K562 (cell line): ENCODE results near the gene LSS. TPM values are rescaled to one million over a fixed set of nuclear protein-coding genes. Genes with fewer than 3 reads are reported as not detected.
A peak's percentile ranks its signal among the peaks of the same experiment; 100 is the strongest.

ENCODE experiments used
- ATF4 ChIP-seq: fragments of 450-650 bp; formaldehyde crosslinking; IDR thresholded peaks from 2 replicates; pipeline ENCODE4 v1.4.0; 2022; ENCODE audit warnings: mild to moderate bottlenecking, moderate library complexity
- CBFA2T3 ChIP-seq: fragments of 450-650 bp; IDR thresholded peaks from 2 replicates; pipeline ENCODE4 v1.6.1; 2017
- CC2D1A ChIP-seq: fragments of 450-650 bp; IDR thresholded peaks from 2 replicates; pipeline ENCODE4 v1.6.1; 2017; ENCODE audit warnings: mild to moderate bottlenecking
- CEBPG ChIP-seq, 3 experiments: fragments of 200-800 bp in 1 of 3; sonication (Bioruptor generic) in 1 of 3; sonication (generic) in 1 of 3; formaldehyde crosslinking in 1 of 3; IDR thresholded peaks in 2 of 3; conservative IDR thresholded peaks in 1 of 3; 2 replicates each; pipeline versions ENCODE4 v1.6.1 to v1.8.0; 2016 to 2022; ENCODE audit warnings: missing compliant biosample characterization in 2 of 3, missing genetic modification characterization in 2 of 3, mild to moderate bottlenecking in 1 of 3, missing genetic modification reagents in 1 of 3
- CREB3 ChIP-seq: fragments of 450-650 bp; conservative IDR thresholded peaks from 2 replicates; pipeline ENCODE4 v1.6.1; 2016; ENCODE audit warnings: missing genetic modification characterization, low read depth, mild to moderate bottlenecking, missing compliant biosample characterization, moderate library complexity
- CTCF ChIP-seq, 3 experiments: IDR thresholded peaks in 2 of 3; conservative IDR thresholded peaks in 1 of 3; 2 replicates each; pipeline ENCODE4 v1.5.1; 2011 to 2012; ENCODE audit warnings: low read length in 3 of 3, mild to moderate bottlenecking in 3 of 3, control low read depth in 2 of 3, improper control_type of control experiment in 1 of 3, inconsistent platforms in 1 of 3, low read depth in 1 of 3, mixed read lengths in 1 of 3, moderate library complexity in 1 of 3; ENCODE audit not compliant: insufficient read depth in 2 of 3
- FOXJ2 ChIP-seq: fragments of 200-800 bp; sonication (Bioruptor generic); IDR thresholded peaks from 2 replicates; pipeline ENCODE4 v1.6.1; 2016; ENCODE audit warnings: missing genetic modification characterization, missing compliant biosample characterization
- MCM5 ChIP-seq: fragments of 450-650 bp; IDR thresholded peaks from 2 replicates; pipeline ENCODE4 v1.6.1; 2016; ENCODE audit warnings: low read depth
- PTTG1 ChIP-seq: fragments of 450-650 bp; IDR thresholded peaks from 2 replicates; pipeline ENCODE4 v1.6.1; 2016; ENCODE audit warnings: low read depth, mild to moderate bottlenecking, missing genetic modification characterization, missing compliant biosample characterization
- SAP30 ChIP-seq: fragments of 200-600 bp; sonication (generic); IDR thresholded peaks from 2 replicates; pipeline ENCODE4 v1.6.1; 2012; ENCODE audit warnings: borderline replicate concordance, low read depth, mild to moderate bottlenecking, moderate library complexity, low read length, control low read depth, inconsistent platforms; ENCODE audit not compliant: insufficient read depth, poor library complexity, severe bottlenecking
- TAF7 ChIP-seq: fragments of 450-650 bp; IDR thresholded peaks from 2 replicates; pipeline ENCODE4 v1.6.1; 2016; ENCODE audit warnings: missing genetic modification characterization, missing compliant biosample characterization
- TCF7 ChIP-seq: sonication (generic); IDR thresholded peaks from 2 replicates; pipeline ENCODE4 v1.6.1; 2016; ENCODE audit warnings: antibody characterized with exemption, borderline replicate concordance
- ZNF407 ChIP-seq: fragments of 450-650 bp; IDR thresholded peaks from 2 replicates; pipeline ENCODE4 v1.6.1; 2016; ENCODE audit warnings: low read depth
- polyA plus RNA-seq, 8 experiments: library from polyadenylated mRNA; depleted of rRNA in 4 of 8; stranded (reverse) in 5 of 8; unstranded in 3 of 8; fragments of >200 nt; fragmentation: Nextera tagmentation in 2 of 8; fragmentation: Illumina TruSeq in 1 of 8; extraction: Ambion mirVana in 2 of 8; extraction: Trizol in 1 of 8; gene quantifications; 2 replicates each; pipeline versions ENCODE4 v1.2.1 to v1.2.3, GENCODE V29; 2011 to 2014; ENCODE audit warnings: inconsistent platforms in 1 of 8, missing spikeins in 1 of 8
- total RNA-seq, 7 experiments: library from RNA; depleted of rRNA in 6 of 7; stranded (reverse); fragments of >200 nt in 6 of 7; fragmentation: Illumina TruSeq in 2 of 7; extraction: Trizol in 2 of 7; gene quantifications; 2 replicates each; pipeline versions ENCODE4 v1.2.1 to v1.2.3, GENCODE V29; 2011 to 2021; ENCODE audit warnings: low replicate concordance in 1 of 7

The LSS gene
- total and polyA plus RNA-seq, 9 of the 15 experiments (the other 6 are each of a cell fraction or from before 2014, with no cell fraction given), result 2.2 to 89.5 (median 37.4) TPM

GRCh38 chr21:46184625-46185555, 43.7 kb downstream of the LSS start (continued):
- no peak for TF ChIP-seq ZNF407
- 0 out of 2 replicates have a peak, but pooled peaks have one; percentile 31 for TF ChIP-seq FOXJ2
- TF ChIP-seq CREB3, result no peak
- TF ChIP-seq TAF7, result no peak
- TF ChIP-seq ATF4 (CRISPR knock-in tag), result no peak
- no peak for TF ChIP-seq CC2D1A
- TF ChIP-seq PTTG1 (tag), result no peak
- TF ChIP-seq CBFA2T3, result no peak
- TF ChIP-seq CEBPG (CRISPR knock-in tag; IDR thresholded peaks at IDR 0.05), result peak; percentile 71; the same call in 1 of the 2 replicates
- TF ChIP-seq CEBPG (tag; conservative IDR thresholded peaks at IDR 0.05 in 1 of 2, IDR thresholded peaks at IDR 0.05 in 1 of 2), result peak in 1 of 2 experiments; percentile 94; a peak in 3 of 4 replicates
- no peak for TF ChIP-seq TCF7
- no peak for TF ChIP-seq CTCF (IDR thresholded peaks at IDR 0.05 in 2 of 3, conservative IDR thresholded peaks at IDR 0.05 in 1 of 3; ENCODE audit: insufficient read depth in 2 of 3, low read depth in 1 of 3, low read length in 3 of 3)
- TF ChIP-seq MCM5, result no peak
- TF ChIP-seq SAP30, result peak; percentile 92
